Suppressor macrophage (primary cell): ENCODE measurements around the gene ABHD17B.

Source experiments
- DNase-seq, 4 experiments: peaks; one replicate each; pipeline ENCODE4 v3.0.0-alpha.2; 2020 to 2022

The ABHD17B gene

GRCh38 chr9:71876829-71877228, 34.2 kb downstream of the ABHD17B start:
- no peak for DNase-seq

GRCh38 chr9:71876106-71876505, 34.9 kb downstream of the ABHD17B start:
- DNase-seq: no peak

- DNase-seq: no peak
Measured at GRCh38 chr9:71875345-71875744, 35.6 kb downstream of the ABHD17B start.

- no peak for DNase-seq
Measured at GRCh38 chr9:71863631-71864030, 47.4 kb downstream of the ABHD17B start.

- DNase-seq: no peak
Measured at GRCh38 chr9:71861618-71862017, 49.4 kb downstream of the ABHD17B start.

- peak in 1 of 4 experiments; percentile 3 for DNase-seq
Measured at GRCh38 chr9:71859939-71860338, 51.1 kb downstream of the ABHD17B start.

- no peak for DNase-seq
Measured at GRCh38 chr9:71858812-71859211, 52.2 kb downstream of the ABHD17B start.

GRCh38 chr9:71858102-71858798, 52.7 kb downstream of the ABHD17B start:
- no peak for DNase-seq

GRCh38 chr9:71857159-71857558, 53.8 kb downstream of the ABHD17B start:
- no peak for DNase-seq

- no peak for DNase-seq
Measured at GRCh38 chr9:71854811-71855210, 56.2 kb downstream of the ABHD17B start.

GRCh38 chr9:71853084-71853483, 57.9 kb downstream of the ABHD17B start:
- no peak for DNase-seq

GRCh38 chr9:71850996-71851395, 60.0 kb downstream of the ABHD17B start:
- no peak for DNase-seq

- no peak for DNase-seq
Measured at GRCh38 chr9:71847892-71848291, 63.1 kb downstream of the ABHD17B start.

GRCh38 chr9:71844808-71845207, 66.2 kb downstream of the ABHD17B start:
- DNase-seq: no peak

- no peak for DNase-seq
Measured at GRCh38 chr9:71839668-71840067, 71.3 kb downstream of the ABHD17B start.

- no peak for DNase-seq
Measured at GRCh38 chr9:71835596-71835995, 75.4 kb downstream of the ABHD17B start.

- DNase-seq: no peak
Measured at GRCh38 chr9:71830929-71831328, 80.1 kb downstream of the ABHD17B start.

GRCh38 chr9:71830153-71830552, 80.8 kb downstream of the ABHD17B start:
- no peak for DNase-seq

GRCh38 chr9:71826279-71826678, 84.7 kb downstream of the ABHD17B start:
- no peak for DNase-seq

- peak; percentile 68 to 85 (median 78) for DNase-seq
Measured at GRCh38 chr9:71824257-71824656, 86.7 kb downstream of the ABHD17B start.

- no peak for DNase-seq
Measured at GRCh38 chr9:71822935-71823334, 88.1 kb downstream of the ABHD17B start.

- DNase-seq: no peak
Measured at GRCh38 chr9:71822456-71822855, 88.5 kb downstream of the ABHD17B start.

GRCh38 chr9:71821405-71821804, 89.6 kb downstream of the ABHD17B start:
- no peak for DNase-seq

GRCh38 chr9:71820403-71820921, 90.5 kb downstream of the ABHD17B start:
- DNase-seq: no peak
